GM23338 (cell line): ENCODE data around the gene CHRNB2. TPM values are rescaled to one million over a fixed set of nuclear protein-coding genes. Genes with fewer than 3 reads are reported as not detected.

Experiments used
- ATAC-seq: fragments of 200-7000 bp; cut with Tn5 transposase; 3 replicates; pipeline ENCODE4 v1.9.1; 2020
- DNase-seq: peaks from one replicate; pipeline ENCODE4 v3.0.0-alpha.2; 2015; ENCODE audit warnings: low spot score
- H2AFZ ChIP-seq: fragments of 200-600 bp; sonication (generic); 2 replicates; pipeline ENCODE4 v1.8.0; 2016; ENCODE audit warnings: antibody characterized with exemption, mild to moderate bottlenecking, moderate library complexity
- H3F3A ChIP-seq: fragments of 200-600 bp; sonication (generic); replicated peaks from 2 replicates; pipeline ENCODE4 v1.8.0; 2017; ENCODE audit warnings: antibody characterized with exemption, mixed run types, low read depth
- H3K27ac ChIP-seq: fragments of 200-600 bp; sonication (generic); 2 replicates; pipeline ENCODE4 v1.6.1; 2016; ENCODE audit warnings: low read depth
- H3K27me3 ChIP-seq: fragments of 200-600 bp; sonication (generic); 2 replicates; pipeline ENCODE4 v1.8.0; 2016; ENCODE audit warnings: mild to moderate bottlenecking, mixed run types, moderate library complexity; ENCODE audit not compliant: insufficient read depth
- H3K36me3 ChIP-seq: fragments of 200-600 bp; sonication (generic); 2 replicates; pipeline ENCODE4 v1.8.0; 2016; ENCODE audit warnings: mild to moderate bottlenecking; ENCODE audit not compliant: insufficient read depth
- H3K4me1 ChIP-seq: fragments of 200-600 bp; sonication (generic); 2 replicates; pipeline ENCODE4 v1.8.0; 2016; ENCODE audit warnings: mild to moderate bottlenecking, moderate library complexity; ENCODE audit not compliant: insufficient read depth
- H3K4me2 ChIP-seq: fragments of 200-600 bp; sonication (generic); 2 replicates; pipeline ENCODE4 v1.7.1; 2017; ENCODE audit warnings: mixed run types
- H3K4me3 ChIP-seq: fragments of 200-600 bp; sonication (generic); 2 replicates; pipeline ENCODE4 v1.6.1; 2016; ENCODE audit warnings: mixed run types
- H3K79me2 ChIP-seq: fragments of 200-600 bp; sonication (generic); replicated peaks from 2 replicates; pipeline ENCODE4 v1.8.0; 2017; ENCODE audit warnings: mild to moderate bottlenecking; ENCODE audit not compliant: insufficient read depth
- H3K9me2 ChIP-seq: fragments of 200-600 bp; sonication (generic); 2 replicates; pipeline ENCODE4 v1.8.0; 2017; ENCODE audit not compliant: insufficient read depth
- H4K20me1 ChIP-seq: fragments of 200-600 bp; sonication (generic); replicated peaks from 2 replicates; pipeline ENCODE4 v1.8.0; 2017; ENCODE audit warnings: mild to moderate bottlenecking; ENCODE audit not compliant: insufficient read depth
- H3K27ac Mint-ChIP-seq: 2 replicates; pipeline ENCODE4 v1.8.0; 2020; ENCODE audit warnings: inconsistent platforms, mild to moderate bottlenecking, moderate library complexity, mixed read lengths
- H3K27me3 Mint-ChIP-seq: 3 replicates; pipeline ENCODE4 v1.8.0; 2022; ENCODE audit warnings: low read depth, mild to moderate bottlenecking, moderate library complexity, mixed read lengths, inconsistent platforms; ENCODE audit not compliant: insufficient read depth, poor library complexity
- H3K36me3 Mint-ChIP-seq: 3 replicates; pipeline ENCODE4 v1.8.0; 2021; ENCODE audit warnings: low read depth, mild to moderate bottlenecking, inconsistent platforms, moderate library complexity, mixed read lengths
- H3K4me1 Mint-ChIP-seq: 3 replicates; pipeline ENCODE4 v1.8.0; 2020; ENCODE audit warnings: mild to moderate bottlenecking, inconsistent platforms, mixed read lengths
- H3K4me3 Mint-ChIP-seq: 3 replicates; pipeline ENCODE4 v1.8.0; 2021; ENCODE audit warnings: moderate library complexity, mild to moderate bottlenecking, inconsistent platforms, mixed read lengths
- H3K9me3 Mint-ChIP-seq: 3 replicates; pipeline ENCODE4 v1.8.0; 2020; ENCODE audit warnings: moderate library complexity, mild to moderate bottlenecking, inconsistent platforms, mixed read lengths
- CREB1 ChIP-seq: fragments of 250-450 bp; sonication (Bioruptor Pico); IDR thresholded peaks from 2 replicates; pipeline ENCODE4 v1.5.0; 2020; ENCODE audit warnings: low read depth, mild to moderate bottlenecking, moderate library complexity
- CTCF ChIP-seq, 2 experiments: fragments of 200-600 bp in 1 of 2; sonication (generic) in 1 of 2; conservative IDR thresholded peaks; 2 replicates each; pipeline versions ENCODE4 v1.5.1 to v1.6.1; 2016 to 2017; ENCODE audit warnings: antibody characterized with exemption in 2 of 2, low read depth in 2 of 2, mild to moderate bottlenecking in 2 of 2, moderate library complexity in 1 of 2
- ETS1 ChIP-seq: IDR thresholded peaks from 2 replicates; pipeline ENCODE4 v1.6.1; 2016; ENCODE audit warnings: antibody characterized with exemption
- EZH2 ChIP-seq: fragments of 200-600 bp; sonication (generic); IDR thresholded peaks from one replicate; pipeline ENCODE4 v1.8.0; 2017; ENCODE audit warnings: antibody characterized with exemption, mild to moderate bottlenecking, low read depth; ENCODE audit not compliant: unreplicated experiment
- EZH2phosphoT487 ChIP-seq: fragments of 200-600 bp; sonication (generic); IDR thresholded peaks from one replicate; pipeline ENCODE4 v1.8.1; 2018; ENCODE audit warnings: antibody characterized with exemption; ENCODE audit not compliant: unreplicated experiment
- JUNB ChIP-seq: IDR thresholded peaks from one replicate; pipeline ENCODE4 v1.6.1; 2016; ENCODE audit warnings: antibody characterized with exemption; ENCODE audit not compliant: unreplicated experiment
- NANOG ChIP-seq: IDR thresholded peaks from 2 replicates; pipeline ENCODE4 v1.6.1; 2016; ENCODE audit warnings: antibody characterized with exemption, borderline replicate concordance
- POLR2AphosphoS5 ChIP-seq: IDR thresholded peaks from 2 replicates; pipeline ENCODE4 v1.6.1; 2016; ENCODE audit warnings: antibody characterized with exemption, low read depth
- STAT1 ChIP-seq: IDR thresholded peaks from one replicate; pipeline ENCODE4 v1.6.1; 2016; ENCODE audit warnings: antibody characterized with exemption; ENCODE audit not compliant: unreplicated experiment
- ZNF114 ChIP-seq: fragments of 250-450 bp; sonication (Bioruptor Pico); IDR thresholded peaks from 2 replicates; pipeline ENCODE4 v1.5.0; 2020; ENCODE audit warnings: mild to moderate bottlenecking, moderate library complexity
- ZNF331 ChIP-seq: fragments of 250-450 bp; sonication (Bioruptor Pico); IDR thresholded peaks from 2 replicates; pipeline ENCODE4 v1.5.0; 2020; ENCODE audit warnings: low read depth, mild to moderate bottlenecking, moderate library complexity
- ZNF462 ChIP-seq: fragments of 250-450 bp; sonication (Bioruptor Pico); IDR thresholded peaks from 2 replicates; pipeline ENCODE4 v1.5.0; 2020; ENCODE audit warnings: mild to moderate bottlenecking, moderate library complexity
- polyA plus RNA-seq: library from polyadenylated mRNA; unstranded; fragments of >200 nt; fragmentation: Nextera tagmentation; extraction: Ambion mirVana; gene quantifications from 2 replicates; pipeline ENCODE4 v1.2.1, GENCODE V29; 2016
- total RNA-seq: library from RNA; depleted of rRNA; stranded (reverse); fragments of >200 nt; shearing (Covaris generic); gene quantifications from 2 replicates; pipeline ENCODE4 v1.2.3, GENCODE V29; 2014
- TF ChIP-seq, protein P1 (sequence below): IDR thresholded peaks from one replicate; pipeline ENCODE4 v1.6.1; 2018; ENCODE audit warnings: antibody characterized with exemption; ENCODE audit not compliant: unreplicated experiment

CHRNB2 gene
- total and polyA plus RNA-seq, 2 experiments from 2014 or later: 0.73 to 3.6 TPM

- TF ChIP-seq ZNF114: no peak
Measured at GRCh38 chr1:154622503-154623039, 55.0 kb downstream of the CHRNB2 start (continued).

- Histone ChIP-seq H3K79me2 (peaks cover 93% of the 10 kb centered on the region), H3K27ac (no peak overlapping the region), H4K20me1 (peaks cover 28% of the 10 kb centered on the region), H2AFZ (no peak overlapping the region), H3F3A (no peaks in the 10 kb centered on the region), H3K9me2 (no peaks in the 10 kb centered on the region), H3K27me3 (no peaks in the 10 kb centered on the region), H3K36me3 (no peaks in the 10 kb centered on the region), H3K4me1 (peaks cover 8% of the 10 kb centered on the region), H3K4me2 (no peak overlapping the region), H3K4me3 (no peak overlapping the region)
- ATAC-seq (no peak), DNase-seq (no peak)
- H3K36me3 Mint-ChIP-seq: peaks cover 6% of the 10 kb centered on the region; the same call in 1 of the 3 replicates
- H3K27ac Mint-ChIP-seq: no peak overlapping the region
- TF ChIP-seq CREB1 (CRISPR knock-in tag): no peak
- TF ChIP-seq, protein P1, sequence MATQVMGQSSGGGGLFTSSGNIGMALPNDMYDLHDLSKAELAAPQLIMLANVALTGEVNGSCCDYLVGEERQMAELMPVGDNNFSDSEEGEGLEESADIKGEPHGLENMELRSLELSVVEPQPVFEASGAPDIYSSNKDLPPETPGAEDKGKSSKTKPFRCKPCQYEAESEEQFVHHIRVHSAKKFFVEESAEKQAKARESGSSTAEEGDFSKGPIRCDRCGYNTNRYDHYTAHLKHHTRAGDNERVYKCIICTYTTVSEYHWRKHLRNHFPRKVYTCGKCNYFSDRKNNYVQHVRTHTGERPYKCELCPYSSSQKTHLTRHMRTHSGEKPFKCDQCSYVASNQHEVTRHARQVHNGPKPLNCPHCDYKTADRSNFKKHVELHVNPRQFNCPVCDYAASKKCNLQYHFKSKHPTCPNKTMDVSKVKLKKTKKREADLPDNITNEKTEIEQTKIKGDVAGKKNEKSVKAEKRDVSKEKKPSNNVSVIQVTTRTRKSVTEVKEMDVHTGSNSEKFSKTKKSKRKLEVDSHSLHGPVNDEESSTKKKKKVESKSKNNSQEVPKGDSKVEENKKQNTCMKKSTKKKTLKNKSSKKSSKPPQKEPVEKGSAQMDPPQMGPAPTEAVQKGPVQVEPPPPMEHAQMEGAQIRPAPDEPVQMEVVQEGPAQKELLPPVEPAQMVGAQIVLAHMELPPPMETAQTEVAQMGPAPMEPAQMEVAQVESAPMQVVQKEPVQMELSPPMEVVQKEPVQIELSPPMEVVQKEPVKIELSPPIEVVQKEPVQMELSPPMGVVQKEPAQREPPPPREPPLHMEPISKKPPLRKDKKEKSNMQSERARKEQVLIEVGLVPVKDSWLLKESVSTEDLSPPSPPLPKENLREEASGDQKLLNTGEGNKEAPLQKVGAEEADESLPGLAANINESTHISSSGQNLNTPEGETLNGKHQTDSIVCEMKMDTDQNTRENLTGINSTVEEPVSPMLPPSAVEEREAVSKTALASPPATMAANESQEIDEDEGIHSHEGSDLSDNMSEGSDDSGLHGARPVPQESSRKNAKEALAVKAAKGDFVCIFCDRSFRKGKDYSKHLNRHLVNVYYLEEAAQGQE: no peak
- no peak for TF ChIP-seq ZNF114
- TF ChIP-seq JUNB: no peak
- TF ChIP-seq STAT1: no peak
- TF ChIP-seq ZNF331 (CRISPR knock-in tag): no peak
- TF ChIP-seq CTCF (conservative IDR thresholded peaks at IDR 0.05; ENCODE audit: low read depth in 2 of 2): no peak
- TF ChIP-seq EZH2phosphoT487: no peak
- no peak for TF ChIP-seq ZNF462 (CRISPR knock-in tag)
- TF ChIP-seq ETS1: no peak
- no peak for TF ChIP-seq POLR2AphosphoS5
- no peak for TF ChIP-seq NANOG
- TF ChIP-seq EZH2: no peak
- H3K27me3 Mint-ChIP-seq: peaks cover 6% of the 10 kb centered on the region
- H3K4me3 Mint-ChIP-seq: no peak overlapping the region
- H3K9me3 Mint-ChIP-seq: no peaks in the 10 kb centered on the region
- peaks cover 19% of the 10 kb centered on the region for H3K4me1 Mint-ChIP-seq
Measured at GRCh38 chr1:154623358-154623757, 55.8 kb downstream of the CHRNB2 start.
